Right atrium auricular region (tissue), 2 donors: Measurements from ENCODE around the gene SLX9. TPM values are rescaled to one million over a fixed set of nuclear protein-coding genes. Genes with fewer than 3 reads are reported as not detected.
A peak's percentile ranks its signal among the peaks of the same experiment; 100 is the strongest.

Experiments used
- DNase-seq: peaks from one replicate; pipeline ENCODE4 v3.0.0-alpha.2; 2019; ENCODE audit warnings: low spot score
- H3K27ac ChIP-seq, 2 donors: fragments of 200-600 bp; sonication (generic); 1 replicate in 1 of 2; 2 replicates in 1 of 2; pipeline ENCODE4 v1.5.1; 2016 to 2019
- H3K27me3 ChIP-seq, 2 donors: fragments of 200-600 bp; sonication (generic); one replicate each; pipeline versions ENCODE4 v1.5.1 to v1.6.0; 2017 to 2019
- H3K36me3 ChIP-seq: fragments of 200-600 bp; sonication (generic); one replicate; pipeline ENCODE4 v1.5.1; 2016
- H3K4me1 ChIP-seq, 2 donors: fragments of 200-600 bp; sonication (generic); one replicate each; pipeline versions ENCODE4 v1.5.1 to v1.6.0; 2017 to 2019
- H3K4me3 ChIP-seq, 2 donors: fragments of 200-600 bp; sonication (generic); 1 replicate in 1 of 2; 2 replicates in 1 of 2; pipeline ENCODE4 v1.5.1; 2017 to 2019; ENCODE audit warnings: mild to moderate bottlenecking in 1 of 2, moderate library complexity in 1 of 2
- H3K9me3 ChIP-seq, 2 donors: fragments of 200-600 bp; sonication (generic); one replicate each; pipeline ENCODE4 v1.5.1; 2019
- total RNA-seq, 2 donors: library from RNA; depleted of rRNA; stranded (reverse); fragments of >200 nt; gene quantifications; one replicate each; pipeline ENCODE4 v1.1.0, GENCODE V29; 2016
- TF ChIP-seq, protein P1 (sequence below), 2 donors: fragments of 200-600 bp; sonication (generic); IDR thresholded peaks; one replicate each; pipeline ENCODE4 v1.5.1; 2019; ENCODE audit warnings: antibody characterized with exemption in 2 of 2

Gene SLX9
- total RNA-seq, 2 donors from 2014 or later, result 15.9 to 18.8 TPM

DNA sequence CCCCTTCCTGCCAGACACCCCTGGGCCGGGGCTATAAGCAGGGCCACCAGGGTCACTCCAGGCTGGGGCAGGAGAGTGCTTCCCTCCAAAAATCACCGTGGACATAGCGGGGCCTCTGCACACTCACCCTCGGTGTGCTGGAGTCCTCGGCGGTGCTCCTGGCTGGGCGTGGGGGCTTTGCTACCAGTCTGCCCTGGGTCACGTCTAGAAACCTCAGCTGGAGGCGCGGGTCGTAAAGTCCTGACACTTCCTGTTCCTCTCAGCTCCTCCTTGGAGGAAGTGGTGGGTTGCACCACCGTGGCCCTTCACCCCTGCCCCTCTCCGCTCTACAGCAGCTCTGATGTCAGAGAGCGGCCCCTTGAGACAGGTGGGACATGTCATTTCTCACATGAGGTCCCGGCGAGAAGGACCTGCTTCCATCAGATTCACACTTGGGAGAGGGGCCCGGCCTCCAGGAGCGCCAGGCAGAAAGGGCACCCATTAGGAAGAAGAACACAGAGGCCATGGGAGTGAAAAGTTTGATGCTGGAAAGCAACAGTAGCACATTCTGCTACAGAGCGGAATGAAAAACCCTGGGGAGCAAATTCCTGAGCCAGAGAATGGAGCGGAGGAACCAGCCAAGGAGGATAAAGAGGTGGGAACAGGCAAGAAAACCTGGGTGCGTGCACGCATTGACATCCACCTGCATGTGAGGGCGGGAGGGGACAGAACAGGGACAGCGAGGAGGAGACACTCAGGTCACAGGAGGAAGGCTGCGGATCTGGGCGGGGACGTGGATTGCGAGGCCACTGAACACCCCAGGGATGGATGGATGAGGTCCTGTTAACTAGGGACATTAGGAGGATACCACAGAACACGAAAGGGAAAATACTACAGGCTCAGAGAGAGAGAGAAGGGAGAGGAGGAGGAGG, 18.9 kb upstream of the SLX9 start, which contains the start of gene ITGB2:
TSS of gene ITGB2 (minus strand) at position 206 of the 911 bp plus-strand sequence. CDS start 10,117 bp downstream, outside the sequence.
- no peak for DNase-seq
- H3K27me3 ChIP-seq, result no peaks in the 10 kb centered on the region
- H3K27ac ChIP-seq, result no peak within 1 kb of the TSS
- H3K9me3 ChIP-seq, result no peaks in the 10 kb centered on the region
- H3K4me1 ChIP-seq, result peaks cover 0 to 8% of the 10 kb centered on the region in 2 donors
- TF ChIP-seq, protein P1, sequence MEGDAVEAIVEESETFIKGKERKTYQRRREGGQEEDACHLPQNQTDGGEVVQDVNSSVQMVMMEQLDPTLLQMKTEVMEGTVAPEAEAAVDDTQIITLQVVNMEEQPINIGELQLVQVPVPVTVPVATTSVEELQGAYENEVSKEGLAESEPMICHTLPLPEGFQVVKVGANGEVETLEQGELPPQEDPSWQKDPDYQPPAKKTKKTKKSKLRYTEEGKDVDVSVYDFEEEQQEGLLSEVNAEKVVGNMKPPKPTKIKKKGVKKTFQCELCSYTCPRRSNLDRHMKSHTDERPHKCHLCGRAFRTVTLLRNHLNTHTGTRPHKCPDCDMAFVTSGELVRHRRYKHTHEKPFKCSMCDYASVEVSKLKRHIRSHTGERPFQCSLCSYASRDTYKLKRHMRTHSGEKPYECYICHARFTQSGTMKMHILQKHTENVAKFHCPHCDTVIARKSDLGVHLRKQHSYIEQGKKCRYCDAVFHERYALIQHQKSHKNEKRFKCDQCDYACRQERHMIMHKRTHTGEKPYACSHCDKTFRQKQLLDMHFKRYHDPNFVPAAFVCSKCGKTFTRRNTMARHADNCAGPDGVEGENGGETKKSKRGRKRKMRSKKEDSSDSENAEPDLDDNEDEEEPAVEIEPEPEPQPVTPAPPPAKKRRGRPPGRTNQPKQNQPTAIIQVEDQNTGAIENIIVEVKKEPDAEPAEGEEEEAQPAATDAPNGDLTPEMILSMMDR (IDR thresholded peaks at IDR 0.05), result no peak
- peak within 1 kb of the TSS; percentile 5 to 35 for H3K4me3 ChIP-seq
- H3K36me3 ChIP-seq, result no peaks in the 10 kb centered on the region

DNA sequence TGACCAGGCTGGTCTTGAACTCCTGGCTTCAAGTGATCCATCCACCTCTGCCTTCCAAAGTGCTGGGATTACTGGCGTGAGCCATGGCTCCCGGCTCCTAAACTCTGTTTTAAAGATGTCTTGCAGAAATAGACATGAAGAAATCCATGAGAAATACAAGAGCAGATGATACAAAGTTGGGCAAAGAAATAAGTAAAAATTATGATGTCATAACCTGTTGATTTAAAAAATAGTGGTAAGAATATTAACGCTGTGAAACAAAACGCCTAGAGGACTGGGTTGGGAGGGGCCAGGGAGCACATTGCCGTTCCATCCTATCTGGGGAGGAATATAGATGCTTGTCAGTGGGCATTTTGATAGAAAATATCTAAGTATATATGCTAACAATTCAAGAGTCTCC, 17.9 kb upstream of the SLX9 start:
- Histone ChIP-seq H3K4me1 (peaks cover 0 to 8% of the 10 kb centered on the region in 2 donors), H3K4me3 (no peak overlapping the region), H3K9me3 (no peaks in the 10 kb centered on the region), H3K36me3 (no peaks in the 10 kb centered on the region), H3K27ac (no peak overlapping the region), H3K27me3 (no peaks in the 10 kb centered on the region)
- no peak for DNase-seq
- TF ChIP-seq, protein P1 (IDR thresholded peaks at IDR 0.05), result no peak

DNA sequence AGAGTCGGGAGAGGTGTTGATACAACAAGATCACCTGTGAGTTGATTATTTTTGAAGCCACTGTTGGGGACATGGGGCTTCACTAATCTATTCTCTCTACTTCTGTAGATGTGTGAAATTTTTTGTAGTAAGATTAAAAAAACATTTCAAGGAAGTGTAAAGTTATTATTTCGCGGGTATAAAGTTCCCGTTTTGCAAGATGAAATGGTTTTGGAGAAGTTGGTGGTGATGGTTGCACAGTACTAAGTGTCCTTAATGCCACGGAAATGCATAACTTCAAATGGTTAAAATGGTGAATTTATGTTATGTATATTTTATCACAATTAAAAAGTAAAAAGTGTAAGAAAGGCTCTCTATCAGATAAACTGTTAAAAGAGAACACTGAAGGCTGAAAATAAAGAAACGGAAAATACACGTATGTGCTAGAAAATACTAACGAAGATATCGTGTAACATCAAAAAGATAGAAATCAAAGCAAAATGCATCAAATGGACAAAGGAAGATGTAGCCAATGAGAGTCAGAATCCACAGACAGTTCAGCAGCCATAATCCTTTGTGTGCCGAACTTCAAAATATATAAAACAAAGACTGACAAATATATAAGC, 16.2 kb upstream of the SLX9 start:
- Histone ChIP-seq H3K27me3 (no peaks in the 10 kb centered on the region), H3K27ac (no peak overlapping the region), H3K4me3 (no peak overlapping the region), H3K36me3 (no peaks in the 10 kb centered on the region), H3K9me3 (no peaks in the 10 kb centered on the region), H3K4me1 (peaks cover 0 to 16% of the 10 kb centered on the region in 2 donors)
- TF ChIP-seq, protein P1 (IDR thresholded peaks at IDR 0.05), result no peak
- no peak for DNase-seq

DNA sequence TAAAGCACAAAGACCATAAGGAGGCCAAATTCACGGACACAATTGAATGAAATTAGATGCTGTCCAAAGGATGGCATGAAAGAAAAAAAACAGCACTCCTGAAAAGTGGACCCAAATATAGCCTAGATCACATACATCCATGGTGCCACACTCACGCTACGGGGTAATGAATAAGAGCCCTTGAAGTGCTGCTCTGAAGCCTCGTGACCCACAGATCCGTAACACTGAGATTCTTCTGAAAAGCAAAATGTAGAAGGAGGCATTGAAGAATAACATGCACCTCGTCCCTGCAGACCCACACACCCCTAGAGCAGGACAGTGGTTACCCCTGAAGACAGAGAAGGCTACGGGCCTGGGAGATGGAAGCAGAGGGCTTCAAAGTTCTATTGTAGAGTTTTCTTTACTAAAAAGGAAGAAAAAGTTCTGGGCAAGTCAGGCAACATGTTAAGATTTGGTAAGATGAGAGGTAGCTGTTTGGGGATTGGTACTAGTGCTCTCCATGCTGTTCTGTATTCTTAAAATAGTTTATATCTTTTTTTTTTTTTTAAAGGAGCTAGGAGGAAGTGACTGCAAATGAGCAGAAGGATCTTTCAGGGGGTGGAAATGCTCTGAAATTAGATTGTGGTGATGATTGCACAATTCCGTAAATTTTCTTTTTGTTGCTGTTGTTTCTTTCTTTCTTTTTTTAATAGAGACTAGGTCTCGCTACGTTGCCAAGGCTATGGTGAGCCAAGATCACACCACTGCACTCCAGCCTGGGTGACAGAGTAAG, 15.0 kb upstream of the SLX9 start:
- TF ChIP-seq, protein P1 (IDR thresholded peaks at IDR 0.05), result no peak
- H3K27ac ChIP-seq, result no peak overlapping the region
- DNase-seq, result no peak

DNA sequence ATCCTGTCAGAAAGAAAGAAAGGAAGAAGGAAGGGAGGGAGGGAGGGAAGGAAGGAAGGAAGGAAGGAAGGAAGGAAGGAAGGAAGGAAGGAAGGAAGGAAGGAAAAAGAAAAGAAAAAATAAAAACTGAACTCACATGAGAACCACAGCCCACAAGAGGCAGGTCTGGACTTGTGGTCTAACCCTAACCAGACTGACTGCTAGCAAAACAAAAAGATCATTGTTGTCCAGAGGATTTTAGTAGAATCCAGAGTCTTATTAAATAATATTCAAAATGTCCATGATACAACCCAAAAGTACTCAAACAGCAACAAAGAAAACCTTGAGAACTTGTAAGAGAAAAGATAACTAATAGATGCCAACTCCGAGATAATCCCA, 14.5 kb upstream of the SLX9 start:
- Histone ChIP-seq H3K4me3 (no peak overlapping the region), H3K27ac (no peak overlapping the region), H3K4me1 (peaks cover 0 to 16% of the 10 kb centered on the region in 2 donors), H3K27me3 (peaks cover 0 to 3% of the 10 kb centered on the region in 2 donors), H3K9me3 (no peaks in the 10 kb centered on the region), H3K36me3 (no peaks in the 10 kb centered on the region)
- DNase-seq, result no peak
- TF ChIP-seq, protein P1 (IDR thresholded peaks at IDR 0.05), result no peak

More for the DNA sequence above, 15.0 kb upstream of the SLX9 start:
- H3K4me3 ChIP-seq, result no peak overlapping the region
- no peaks in the 10 kb centered on the region for H3K27me3 ChIP-seq
- H3K4me1 ChIP-seq, result peaks cover 0 to 16% of the 10 kb centered on the region in 2 donors
- H3K9me3 ChIP-seq, result no peaks in the 10 kb centered on the region
- H3K36me3 ChIP-seq, result no peaks in the 10 kb centered on the region
